Activated CD4-positive, alpha-beta T cell treated with anti-CD3 and anti-CD28 coated beads for 24 hours (primary cell): ENCODE measurements around the gene IRAK3.
"Not testable (repeated sequence)": the region's sequence is repeated elsewhere in the genome, so short reads cannot be mapped to it uniquely, and the experiment has no call there.

Experiments
- DNase-seq, 2 donors: peaks; one replicate each; pipeline ENCODE4 v3.0.0-alpha.2; 2020; ENCODE audit warnings: low read depth in 2 of 2

Gene IRAK3

GRCh38 chr12:66210840-66211239 lies 21.8 kb downstream of the IRAK3 start:
- no peak for DNase-seq

DNA sequence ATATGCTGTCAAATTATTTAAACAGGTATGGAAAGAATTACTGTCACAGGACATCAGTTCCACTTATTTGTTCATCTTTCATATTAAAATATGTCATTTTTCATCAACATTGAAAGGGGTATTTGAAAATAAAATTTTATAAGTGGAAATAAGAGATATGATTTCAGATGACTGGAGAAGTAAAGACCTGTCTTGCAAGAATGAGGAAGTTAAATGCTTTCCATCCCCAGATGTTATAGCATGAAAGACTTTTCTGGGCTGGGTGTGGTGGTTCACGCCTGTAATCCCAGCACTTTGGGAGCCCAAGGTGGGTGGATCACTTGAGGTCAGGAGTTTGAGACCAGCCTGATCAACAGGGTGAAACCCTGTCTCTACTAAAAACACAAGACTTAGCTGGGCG lies 22.6 kb downstream of the IRAK3 start:
- DNase-seq, result not testable (repeated sequence)

GRCh38 chr12:66213011-66213410 lies 24.0 kb downstream of the IRAK3 start:
- not testable (repeated sequence) for DNase-seq

DNA sequence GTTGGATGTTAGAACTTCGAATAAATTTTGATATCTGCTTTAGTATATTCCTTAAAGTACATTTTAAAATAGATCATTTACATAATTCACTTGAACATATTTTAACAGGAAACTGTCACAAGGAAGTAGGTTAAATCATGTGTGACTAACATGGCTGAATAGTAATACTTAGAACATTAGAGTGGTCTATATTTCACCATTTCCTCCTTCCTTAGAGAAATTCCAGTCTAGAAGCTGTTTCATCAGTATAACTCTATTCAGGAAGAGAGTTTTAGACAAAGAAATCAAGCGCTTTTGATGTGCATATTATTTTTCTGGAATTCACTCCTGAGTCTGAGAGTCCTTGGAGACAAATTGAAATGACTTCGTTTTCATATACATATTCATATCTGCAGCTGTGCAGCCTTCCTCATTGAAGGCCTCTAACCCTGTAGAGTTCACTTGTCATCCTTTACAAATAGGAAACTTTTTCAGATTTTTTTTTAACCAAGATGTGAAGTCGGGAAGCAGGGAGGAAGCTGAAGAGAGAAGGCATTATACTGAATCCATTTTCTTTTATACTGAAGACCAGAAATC lies 28.4 kb downstream of the IRAK3 start:
- DNase-seq, result no peak

GRCh38 chr12:66228462-66228861 lies 39.4 kb downstream of the IRAK3 start:
- no peak for DNase-seq

GRCh38 chr12:66232263-66232662 lies 43.2 kb downstream of the IRAK3 start:
- DNase-seq, result no peak

- not testable (repeated sequence) for DNase-seq
Observed at GRCh38 chr12:66234037-66234693, 45.2 kb downstream of the IRAK3 start.

DNA sequence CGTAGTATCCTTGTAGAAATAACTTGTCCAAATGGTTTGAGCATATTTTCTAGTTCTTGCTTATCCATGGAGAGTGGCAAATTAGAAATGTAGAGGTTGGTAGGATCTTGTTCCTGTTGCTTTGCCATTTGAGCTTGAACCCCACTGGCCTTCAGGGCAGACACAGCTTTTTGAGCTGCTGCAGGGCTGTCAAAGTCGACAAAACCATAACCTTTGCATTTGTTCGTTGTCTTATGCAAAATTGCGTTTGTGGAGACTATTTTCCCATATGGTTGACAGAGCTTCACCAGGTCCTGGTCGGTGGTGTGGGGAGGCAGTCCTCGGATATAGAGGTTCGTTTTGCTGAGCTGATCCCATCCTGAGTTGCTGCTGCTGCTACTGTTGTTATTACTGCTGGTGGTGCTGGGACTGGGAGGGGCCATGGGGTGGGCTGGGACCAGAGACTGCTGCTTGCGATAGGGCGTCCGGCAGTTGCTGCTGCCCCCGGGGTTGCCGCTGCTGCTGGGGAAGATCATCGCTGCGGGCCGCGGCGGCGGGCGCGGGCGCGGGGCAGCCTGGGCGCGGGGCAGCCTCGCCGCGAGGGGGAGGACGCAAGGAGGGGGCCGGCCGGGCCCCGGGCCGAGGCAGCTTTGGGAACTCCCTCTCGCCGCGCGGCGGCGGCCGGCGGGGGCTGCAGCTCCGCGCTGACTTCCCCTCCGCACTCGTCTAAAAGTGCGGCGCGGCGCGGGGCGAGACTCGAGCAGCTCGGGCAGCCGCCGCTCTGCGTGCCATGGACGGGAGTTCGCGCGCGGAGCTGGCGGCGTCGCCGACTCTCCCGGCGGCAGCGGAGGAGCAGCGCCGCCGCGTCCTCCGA lies 46.0 kb downstream of the IRAK3 start:
- DNase-seq, result peak in 1 of 2 donors; percentile 9

DNA sequence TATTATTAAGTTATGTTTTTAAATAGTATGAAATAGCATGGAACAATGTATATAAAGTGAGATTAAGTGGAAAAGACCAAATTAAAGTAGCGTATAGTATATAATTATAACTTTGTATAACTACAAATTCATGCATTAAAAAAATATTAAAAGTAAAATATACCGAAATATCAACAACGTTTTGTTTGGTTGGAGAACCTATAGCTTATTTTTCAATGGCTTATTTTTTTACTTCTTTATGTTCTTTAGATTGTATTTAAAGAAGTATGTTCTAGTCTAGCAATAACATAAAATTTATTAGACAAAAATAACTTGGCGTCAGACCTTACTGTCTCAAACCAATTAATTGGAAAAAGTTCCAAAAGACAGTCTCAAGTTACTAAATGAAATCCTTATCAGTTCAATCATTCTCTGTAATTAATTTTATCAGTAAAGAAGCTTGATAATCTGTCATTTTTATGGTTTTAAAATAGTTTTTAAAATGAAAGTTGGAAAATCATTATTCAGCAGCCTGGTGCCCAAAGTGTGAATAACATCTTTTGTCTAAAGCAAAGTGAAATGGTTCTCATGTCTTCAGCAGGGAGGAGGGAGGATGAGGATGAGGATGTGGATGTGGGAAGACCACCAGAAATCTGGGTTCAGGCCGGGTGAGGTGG lies 46.7 kb downstream of the IRAK3 start:
- DNase-seq, result no peak

GRCh38 chr12:66236282-66236675 lies 47.3 kb downstream of the IRAK3 start:
- DNase-seq, result not testable (repeated sequence)

DNA sequence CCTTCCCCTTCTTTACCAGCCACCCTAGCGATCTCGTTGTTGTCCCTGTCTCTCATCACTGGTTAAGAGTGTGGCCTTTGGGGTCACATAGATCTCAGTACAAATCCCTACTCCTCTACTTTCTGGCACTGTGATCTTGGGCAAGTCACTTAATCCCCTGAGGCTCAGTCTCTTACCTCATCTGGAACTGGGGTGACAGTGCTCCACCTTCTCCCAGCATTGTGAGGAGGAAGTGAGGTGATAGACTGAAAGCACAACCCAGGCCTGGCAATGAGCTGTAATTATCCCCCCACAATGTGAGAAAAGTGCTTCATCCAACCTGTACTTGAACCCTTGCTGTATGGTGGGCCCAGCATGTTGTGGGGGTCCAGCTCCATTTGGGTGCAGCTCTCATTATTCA lies 48.0 kb downstream of the IRAK3 start:
- no peak for DNase-seq

DNA sequence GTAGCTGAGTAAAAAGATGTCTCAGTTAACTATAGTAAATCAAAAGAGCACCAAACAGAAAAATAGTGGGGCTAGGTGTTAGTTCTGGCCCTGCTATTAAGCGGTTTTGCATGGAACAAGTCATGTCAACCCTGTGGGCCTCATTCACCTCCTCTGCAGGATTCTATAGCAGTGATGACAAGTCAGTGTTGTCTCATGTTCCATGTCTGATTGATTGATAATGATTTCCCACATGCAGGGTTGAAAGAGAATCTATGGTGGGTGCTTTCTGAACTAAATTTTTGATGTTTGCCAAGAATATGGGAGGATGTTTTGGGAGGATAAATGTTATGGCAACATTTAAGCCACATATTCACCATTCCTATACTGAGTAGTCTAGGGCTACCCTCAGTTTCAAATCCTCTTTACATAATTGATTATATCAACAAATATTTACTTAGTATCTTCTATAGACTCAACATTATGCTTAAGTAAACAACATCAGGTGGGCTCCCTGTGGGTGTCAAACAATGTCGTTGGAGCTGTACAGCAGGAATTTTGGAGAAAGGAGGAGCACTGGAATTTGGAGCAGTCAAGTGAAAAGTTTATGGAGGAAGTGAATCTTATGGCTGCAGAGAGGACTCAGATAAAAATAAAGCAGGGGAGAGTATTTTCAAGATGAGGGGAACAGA lies 48.6 kb downstream of the IRAK3 start:
- DNase-seq, result no peak

- no peak for DNase-seq
Observed at GRCh38 chr12:66239295-66239694, 50.3 kb downstream of the IRAK3 start.

GRCh38 chr12:66240096-66240820 lies 51.2 kb downstream of the IRAK3 start:
- no peak for DNase-seq

DNA sequence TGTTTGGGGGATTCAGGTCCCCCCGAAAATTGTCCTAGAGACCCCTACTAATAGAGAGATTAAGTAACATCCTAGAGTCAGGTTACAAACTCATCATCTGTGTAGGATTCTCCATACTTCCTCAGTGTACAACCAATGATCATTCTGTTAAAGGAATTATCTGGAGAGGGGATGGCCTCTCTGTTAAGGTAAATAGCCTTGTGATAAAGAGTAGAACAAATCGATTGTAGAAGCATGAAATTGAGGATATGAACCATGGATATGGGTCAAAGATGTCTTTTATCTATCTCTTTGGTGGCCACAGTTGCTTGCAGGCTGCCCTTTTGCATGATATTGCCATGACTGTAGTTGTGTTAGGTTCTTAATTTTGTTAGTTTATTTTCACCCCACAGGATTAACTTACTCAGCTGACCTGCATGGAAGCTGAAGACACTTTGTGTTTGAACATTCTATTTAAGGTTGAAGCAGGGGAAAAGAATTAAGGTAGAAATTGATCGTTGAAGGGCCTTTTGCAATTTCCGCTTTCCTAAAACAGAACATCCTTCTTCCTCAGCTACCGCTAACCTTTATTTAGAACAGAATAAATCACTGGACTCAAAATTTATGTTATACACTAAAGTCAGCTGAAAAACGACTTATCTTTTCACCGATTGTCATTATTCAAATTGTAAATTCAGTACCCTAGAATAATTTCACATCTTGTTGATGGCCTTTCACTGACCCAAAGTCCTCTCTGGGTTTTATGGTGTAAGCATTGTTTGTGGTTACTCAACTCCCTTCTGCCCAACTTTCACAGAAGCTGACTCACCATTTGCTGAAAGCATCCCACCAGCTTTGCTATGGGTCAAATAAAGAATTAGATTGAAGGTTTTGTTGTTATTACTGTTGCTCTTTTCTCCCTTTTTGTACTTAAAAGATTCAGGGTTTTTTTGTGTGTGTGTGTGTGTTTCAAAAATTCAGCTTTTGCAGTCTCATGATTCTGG lies 52.3 kb downstream of the IRAK3 start:
- no peak for DNase-seq

DNA sequence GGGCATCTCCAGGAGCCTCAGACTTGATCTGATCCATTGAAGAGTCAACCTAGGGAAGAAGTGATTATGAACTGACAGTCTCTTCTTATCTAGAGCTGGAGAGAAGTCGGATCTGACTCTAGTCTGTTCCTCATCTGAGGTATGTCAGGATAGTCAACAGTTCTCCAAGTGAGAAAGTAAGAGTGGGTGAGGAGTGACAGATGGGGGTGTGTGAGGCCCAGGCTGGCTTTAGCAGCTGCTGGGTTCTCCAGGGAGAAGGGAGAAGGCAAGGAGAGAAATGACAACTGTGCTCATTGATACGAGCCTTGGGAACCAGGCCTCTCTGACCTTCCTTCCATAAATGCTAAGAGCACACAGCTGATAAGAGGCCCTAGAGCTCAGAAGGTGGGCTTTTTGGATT lies 53.3 kb downstream of the IRAK3 start:
- DNase-seq, result no peak

DNA sequence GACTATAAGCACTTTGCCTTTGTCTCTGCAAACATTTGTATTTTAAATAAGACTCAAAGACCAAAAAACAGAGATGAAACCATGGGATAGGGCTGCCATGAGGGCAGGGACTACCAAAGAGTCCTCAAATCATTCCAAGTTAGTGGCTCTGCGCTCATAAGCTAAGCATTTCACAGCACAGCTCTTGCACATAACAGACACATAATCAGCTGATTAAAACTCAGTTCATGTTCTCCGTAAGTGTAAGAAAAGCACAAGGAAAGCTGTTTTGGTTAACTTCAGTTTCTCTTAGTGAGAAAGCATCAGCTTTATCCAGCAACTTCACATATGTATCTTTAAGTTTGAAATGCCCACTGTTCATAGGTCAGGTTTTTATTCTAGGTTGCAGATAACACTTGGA lies 54.9 kb downstream of the IRAK3 start:
- no peak for DNase-seq

GRCh38 chr12:66244446-66244845 lies 55.4 kb downstream of the IRAK3 start:
- DNase-seq, result no peak

DNA sequence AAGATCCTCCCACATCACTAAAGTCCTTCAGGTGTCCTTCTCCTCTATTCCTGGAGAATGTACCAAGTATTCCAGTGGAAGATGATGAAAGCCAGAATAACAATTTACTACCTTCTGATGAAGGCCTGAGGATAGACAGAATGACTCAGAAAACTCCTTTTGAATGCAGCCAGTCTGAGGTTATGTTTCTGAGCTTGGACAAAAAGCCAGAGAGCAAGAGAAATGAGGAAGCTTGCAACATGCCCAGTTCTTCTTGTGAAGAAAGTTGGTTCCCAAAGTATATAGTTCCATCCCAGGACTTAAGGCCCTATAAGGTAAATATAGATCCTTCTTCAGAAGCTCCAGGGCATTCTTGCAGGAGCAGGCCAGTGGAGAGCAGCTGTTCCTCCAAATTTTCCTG lies 58.7 kb downstream of the IRAK3 start:
- DNase-seq, result no peak

DNA sequence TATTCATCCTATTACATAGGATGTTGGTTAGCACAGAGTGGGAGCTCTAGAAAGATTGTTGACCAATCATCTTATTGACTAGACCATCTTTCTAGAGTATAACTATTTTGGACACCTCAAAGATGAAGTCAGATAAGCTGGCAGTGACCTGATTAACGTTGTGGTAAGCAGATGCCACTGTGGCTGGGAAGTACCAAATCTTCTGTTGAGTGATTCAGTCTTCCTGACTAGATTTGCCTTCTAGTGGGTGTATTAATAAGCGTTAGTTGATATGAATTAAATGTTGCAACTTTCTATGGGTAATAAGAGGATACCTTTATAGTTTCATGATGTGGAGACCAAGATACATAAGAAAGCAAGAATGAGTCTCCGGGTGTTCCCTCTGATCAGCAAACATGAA lies 62.0 kb downstream of the IRAK3 start:
- DNase-seq, result no peak
